ENCODE measurements around the gene HDAC5.
A peak's percentile ranks its signal among the peaks of the same experiment; 100 is the strongest.
"Not testable (repeated sequence)": the region's sequence is repeated elsewhere in the genome, so short reads cannot be mapped to it uniquely, and the experiment has no call there.

The HDAC5 gene

GRCh38 chr17:44132275-44132821, 8.9 kb upstream of the HDAC5 start:
- H3K27ac ChIP-seq (ENCODE audit: low read length): no peak overlapping the region
- no peaks in the 10 kb centered on the region for H3K4me1 ChIP-seq (ENCODE audit: control insufficient read depth, insufficient read depth, low read length)
- no peak for DNase-seq (ENCODE audit: low read depth, low spot score)
- H3K36me3 ChIP-seq (ENCODE audit: control insufficient read depth, insufficient read depth, low read length): no peaks in the 10 kb centered on the region
- H3K9me3 ChIP-seq (ENCODE audit: control insufficient read depth, insufficient read depth, low read length): no peaks in the 10 kb centered on the region
- no peak overlapping the region for H3K4me3 ChIP-seq (ENCODE audit: low read length)
- H3K27me3 ChIP-seq (ENCODE audit: control insufficient read depth, insufficient read depth, low read length): no peaks in the 10 kb centered on the region

GRCh38 chr17:44131372-44131771, 7.9 kb upstream of the HDAC5 start:
- not testable (repeated sequence) for H3K9me3 ChIP-seq (ENCODE audit: control insufficient read depth, insufficient read depth, low read length); H3K27ac ChIP-seq (ENCODE audit: low read length); H3K27me3 ChIP-seq (ENCODE audit: control insufficient read depth, insufficient read depth, low read length); H3K4me1 ChIP-seq (ENCODE audit: control insufficient read depth, insufficient read depth, low read length); H3K36me3 ChIP-seq (ENCODE audit: control insufficient read depth, insufficient read depth, low read length); H3K4me3 ChIP-seq (ENCODE audit: low read length); DNase-seq (ENCODE audit: low read depth, low spot score)
- no CpG with 5 or more reads among the region's 12 CpGs for WGBS (ENCODE audit: insufficient coverage, insufficient read length)

GRCh38 chr17:44130693-44131349, 7.4 kb upstream of the HDAC5 start:
- H3K36me3 ChIP-seq (ENCODE audit: control insufficient read depth, insufficient read depth, low read length): no peaks in the 10 kb centered on the region
- H3K4me3 ChIP-seq (ENCODE audit: low read length): no peak overlapping the region
- no CpG with 5 or more reads among the region's 5 CpGs for WGBS (ENCODE audit: insufficient coverage, insufficient read length)
- DNase-seq (ENCODE audit: low read depth, low spot score): no peak
- H3K9me3 ChIP-seq (ENCODE audit: control insufficient read depth, insufficient read depth, low read length): no peaks in the 10 kb centered on the region
- no peaks in the 10 kb centered on the region for H3K4me1 ChIP-seq (ENCODE audit: control insufficient read depth, insufficient read depth, low read length)
- no peaks in the 10 kb centered on the region for H3K27me3 ChIP-seq (ENCODE audit: control insufficient read depth, insufficient read depth, low read length)
- H3K27ac ChIP-seq (ENCODE audit: low read length): no peak overlapping the region

GRCh38 chr17:44128383-44128782, 4.9 kb upstream of the HDAC5 start:
- no CpG with 5 or more reads among the region's 7 CpGs for WGBS (ENCODE audit: insufficient coverage, insufficient read length)
- no peak for DNase-seq (ENCODE audit: low read depth, low spot score)
- H3K4me1 ChIP-seq (ENCODE audit: control insufficient read depth, insufficient read depth, low read length): 0 out of 2 replicates have a peak, but pooled peaks cover 2% of the 10 kb centered on the region
- no peaks in the 10 kb centered on the region for H3K9me3 ChIP-seq (ENCODE audit: control insufficient read depth, insufficient read depth, low read length)
- H3K4me3 ChIP-seq (ENCODE audit: low read length): no peak overlapping the region
- no peaks in the 10 kb centered on the region for H3K27me3 ChIP-seq (ENCODE audit: control insufficient read depth, insufficient read depth, low read length)
- no peak overlapping the region for H3K27ac ChIP-seq (ENCODE audit: low read length)
- H3K36me3 ChIP-seq (ENCODE audit: control insufficient read depth, insufficient read depth, low read length): no peaks in the 10 kb centered on the region

- H3K4me3 ChIP-seq (ENCODE audit: low read length): peak overlapping the region; percentile 81; the same call in 1 of the 2 replicates
- H3K27ac ChIP-seq (ENCODE audit: low read length): no peak overlapping the region
- DNase-seq (ENCODE audit: low read depth, low spot score): no peak
- WGBS (ENCODE audit: insufficient coverage, insufficient read length): no CpG with 5 or more reads among the region's 8 CpGs
- no peaks in the 10 kb centered on the region for H3K9me3 ChIP-seq (ENCODE audit: control insufficient read depth, insufficient read depth, low read length)
- H3K36me3 ChIP-seq (ENCODE audit: control insufficient read depth, insufficient read depth, low read length): no peaks in the 10 kb centered on the region
- peaks cover 11% of the 10 kb centered on the region for H3K4me1 ChIP-seq (ENCODE audit: control insufficient read depth, insufficient read depth, low read length)
- no peaks in the 10 kb centered on the region for H3K27me3 ChIP-seq (ENCODE audit: control insufficient read depth, insufficient read depth, low read length)
Observed at GRCh38 chr17:44124118-44124438, 637 bp upstream of the HDAC5 start.

GRCh38 chr17:44122816-44123355, 555 bp downstream of the HDAC5 start:
- no CpG with 5 or more reads among the region's 32 CpGs for WGBS (ENCODE audit: insufficient coverage, insufficient read length)
- H3K9me3 ChIP-seq (ENCODE audit: control insufficient read depth, insufficient read depth, low read length): no peaks in the 10 kb centered on the region
- peak overlapping the region; percentile 76 for H3K4me3 ChIP-seq (ENCODE audit: low read length)
- DNase-seq (ENCODE audit: low read depth, low spot score): no peak
- no peaks in the 10 kb centered on the region for H3K36me3 ChIP-seq (ENCODE audit: control insufficient read depth, insufficient read depth, low read length)
- peaks cover 11% of the 10 kb centered on the region for H3K4me1 ChIP-seq (ENCODE audit: control insufficient read depth, insufficient read depth, low read length)
- H3K27me3 ChIP-seq (ENCODE audit: control insufficient read depth, insufficient read depth, low read length): no peaks in the 10 kb centered on the region
- H3K27ac ChIP-seq (ENCODE audit: low read length): no peak overlapping the region

GRCh38 chr17:44121997-44122815, 1.2 kb downstream of the HDAC5 start:
- H3K4me3 ChIP-seq (ENCODE audit: low read length): peak overlapping the region; percentile 76; the same call in 1 of the 2 replicates
- H3K36me3 ChIP-seq (ENCODE audit: control insufficient read depth, insufficient read depth, low read length): no peaks in the 10 kb centered on the region
- H3K4me1 ChIP-seq (ENCODE audit: control insufficient read depth, insufficient read depth, low read length): peaks cover 11% of the 10 kb centered on the region
- whole genome bisulfite sequencing (ENCODE audit: insufficient coverage, insufficient read length): no CpG with 5 or more reads among the region's 1 CpG
- no peaks in the 10 kb centered on the region for H3K27me3 ChIP-seq (ENCODE audit: control insufficient read depth, insufficient read depth, low read length)
- no peak overlapping the region for H3K27ac ChIP-seq (ENCODE audit: low read length)
- DNase-seq (ENCODE audit: low read depth, low spot score): no peak
- no peaks in the 10 kb centered on the region for H3K9me3 ChIP-seq (ENCODE audit: control insufficient read depth, insufficient read depth, low read length)

- DNase-seq (ENCODE audit: low read depth, low spot score): no peak
- Histone ChIP-seq H3K4me3 (ENCODE audit: low read length) (no peak overlapping the region), H3K36me3 (ENCODE audit: control insufficient read depth, insufficient read depth, low read length) (no peaks in the 10 kb centered on the region), H3K4me1 (ENCODE audit: control insufficient read depth, insufficient read depth, low read length) (peaks cover 11% of the 10 kb centered on the region), H3K27me3 (ENCODE audit: control insufficient read depth, insufficient read depth, low read length) (no peaks in the 10 kb centered on the region), H3K9me3 (ENCODE audit: control insufficient read depth, insufficient read depth, low read length) (no peaks in the 10 kb centered on the region), H3K27ac (ENCODE audit: low read length) (no peak overlapping the region)
- no CpG with 5 or more reads among the region's 9 CpGs for WGBS (ENCODE audit: insufficient coverage, insufficient read length)
Observed at GRCh38 chr17:44120851-44121605, 2.4 kb downstream of the HDAC5 start.

- H3K4me1 ChIP-seq (ENCODE audit: control insufficient read depth, insufficient read depth, low read length): peaks cover 11% of the 10 kb centered on the region
- WGBS (ENCODE audit: insufficient coverage, insufficient read length): no CpG with 5 or more reads among the region's 11 CpGs
Observed at GRCh38 chr17:44120281-44120680, 3.2 kb downstream of the HDAC5 start.

GRCh38 chr17:44119798-44120197, 3.6 kb downstream of the HDAC5 start:
- Histone ChIP-seq H3K27ac (ENCODE audit: low read length) (no peak overlapping the region), H3K4me1 (ENCODE audit: control insufficient read depth, insufficient read depth, low read length) (peaks cover 11% of the 10 kb centered on the region), H3K36me3 (ENCODE audit: control insufficient read depth, insufficient read depth, low read length) (no peaks in the 10 kb centered on the region), H3K4me3 (ENCODE audit: low read length) (no peak overlapping the region), H3K27me3 (ENCODE audit: control insufficient read depth, insufficient read depth, low read length) (no peaks in the 10 kb centered on the region), H3K9me3 (ENCODE audit: control insufficient read depth, insufficient read depth, low read length) (no peaks in the 10 kb centered on the region)
- DNase-seq (ENCODE audit: low read depth, low spot score): no peak
- WGBS (ENCODE audit: insufficient coverage, insufficient read length): no CpG with 5 or more reads among the region's 2 CpGs

More at GRCh38 chr17:44120281-44120680, 3.2 kb downstream of the HDAC5 start:
- not testable (repeated sequence) for H3K27me3 ChIP-seq (ENCODE audit: control insufficient read depth, insufficient read depth, low read length); H3K36me3 ChIP-seq (ENCODE audit: control insufficient read depth, insufficient read depth, low read length); DNase-seq (ENCODE audit: low read depth, low spot score); H3K9me3 ChIP-seq (ENCODE audit: control insufficient read depth, insufficient read depth, low read length); H3K4me3 ChIP-seq (ENCODE audit: low read length); H3K27ac ChIP-seq (ENCODE audit: low read length)

All from iPS DF 6.9 (cell line).